Measurements from ENCODE around the gene SPOUT1. TPM values are rescaled to one million over a fixed set of nuclear protein-coding genes. Genes with fewer than 3 reads are reported as not detected.

The SPOUT1 gene
- total and polyA plus RNA-seq, 2 of the 13 experiments (the other 11 are each of a cell fraction or from before 2014, with no cell fraction given) = 39.0 to 45.8 TPM

DNA sequence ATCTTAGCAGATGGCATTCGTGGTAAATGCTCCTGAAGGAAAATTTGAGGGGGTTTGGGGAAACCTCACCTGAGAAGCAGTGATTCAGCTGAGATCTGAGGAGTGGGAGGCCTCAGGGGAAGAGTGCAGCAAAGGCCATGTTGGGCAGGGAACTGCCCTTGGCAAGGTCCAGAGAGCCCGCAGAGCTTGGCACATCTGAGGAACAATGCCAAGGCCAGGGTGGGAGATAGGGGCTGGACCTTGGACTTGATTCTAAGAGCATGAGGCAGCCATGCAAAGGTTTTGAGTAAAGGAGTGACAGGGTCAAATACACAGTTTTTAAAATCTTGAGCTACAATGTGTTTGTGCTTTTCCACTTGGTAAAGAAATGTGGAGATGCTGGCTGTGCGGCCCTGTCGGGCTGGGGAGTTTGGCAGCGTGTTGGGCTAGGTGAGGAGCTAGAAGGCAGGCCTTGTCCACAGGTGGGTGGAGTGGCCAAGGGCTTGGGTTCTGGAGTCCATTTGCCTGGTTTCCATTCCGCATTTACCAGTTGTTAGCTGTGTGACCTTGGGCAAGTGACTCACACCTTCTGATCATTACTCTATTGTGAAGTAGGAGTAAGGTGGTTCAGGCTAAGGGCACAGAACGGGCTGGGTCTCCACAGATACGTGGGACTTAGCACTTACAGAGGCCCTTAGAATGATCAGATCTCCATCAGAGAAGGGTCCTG, 36.5 kb downstream of the SPOUT1 start:
- Histone ChIP-seq H3K4me3 (replicated peaks in 1 of 3; ENCODE audit: insufficient read depth in 1 of 3, low read depth in 2 of 3, low read length in 3 of 3) (no peak overlapping the region), H3K9me3 (ENCODE audit: low read length) (no peaks in the 10 kb centered on the region), H2AFZ (ENCODE audit: low read length) (no peak overlapping the region), H3K4me2 (ENCODE audit: low read depth, low read length) (no peak overlapping the region; the same call in 1 of the 2 replicates), H3K27ac (ENCODE audit: extremely low read length, insufficient read depth, low read length) (no peak overlapping the region), H3K4me1 (ENCODE audit: insufficient read depth, low read length) (peaks cover 14% of the 10 kb centered on the region), H3K79me2 (ENCODE audit: insufficient read depth, low read length) (no peaks in the 10 kb centered on the region), H3K9ac (ENCODE audit: insufficient read depth, low read depth, low read length) (0 out of 2 replicates have a peak overlapping the region, but pooled peaks have one; percentile 22), H4K20me1 (ENCODE audit: insufficient read depth, low read length) (no peaks in the 10 kb centered on the region), H3K36me3 (replicated peaks in 1 of 2; ENCODE audit: control insufficient read depth in 1 of 2, insufficient read depth in 2 of 2, low read length in 2 of 2) (peaks cover 18 to 37% of the 10 kb centered on the region in 2 experiments), H3K27me3 (ENCODE audit: control insufficient read depth in 1 of 2, insufficient read depth in 2 of 2, low read length in 2 of 2) (no peaks in the 10 kb centered on the region)
- POLR2A ChIA-PET = no interaction called here
- WGBS (ENCODE audit: low lambda C conversion rate) = 80% methylated on average over 5 of the region's 8 CpGs
- intact Hi-C loops (cut with micrococcal nuclease; ENCODE audit: unreplicated experiment) = no loop called here
- in situ Hi-C loops (cut with HindIII; ENCODE audit: extremely low pct_ligation_motif_present, low pct_unique_long_range_greater_than_20kb) = no loop called here
- FAIRE-seq (no peak), DNase-seq (ENCODE audit: low spot score) (no peak), ATAC-seq (no peak)
- CTCF ChIA-PET (ENCODE audit: low intra/inter-chr PET ratio, low total read pairs) = no interaction called here
- BruUV-seq (replicated peaks) = no TSS peak
- TF ChIP-seq, protein P1, sequence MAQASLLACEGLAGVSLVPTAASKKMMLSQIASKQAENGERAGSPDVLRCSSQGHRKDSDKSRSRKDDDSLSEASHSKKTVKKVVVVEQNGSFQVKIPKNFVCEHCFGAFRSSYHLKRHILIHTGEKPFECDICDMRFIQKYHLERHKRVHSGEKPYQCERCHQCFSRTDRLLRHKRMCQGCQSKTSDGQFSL (CRISPR knock-in tag; IDR thresholded peaks at IDR 0.05) = no peak
- TF ChIP-seq FOSL2 (CRISPR knock-in tag; IDR thresholded peaks at IDR 0.05) (0 out of 2 replicates have a peak, but pooled peaks have one; percentile 21), ZNF768 (CRISPR knock-in tag; IDR thresholded peaks at IDR 0.05) (peak; percentile 78)

DNA sequence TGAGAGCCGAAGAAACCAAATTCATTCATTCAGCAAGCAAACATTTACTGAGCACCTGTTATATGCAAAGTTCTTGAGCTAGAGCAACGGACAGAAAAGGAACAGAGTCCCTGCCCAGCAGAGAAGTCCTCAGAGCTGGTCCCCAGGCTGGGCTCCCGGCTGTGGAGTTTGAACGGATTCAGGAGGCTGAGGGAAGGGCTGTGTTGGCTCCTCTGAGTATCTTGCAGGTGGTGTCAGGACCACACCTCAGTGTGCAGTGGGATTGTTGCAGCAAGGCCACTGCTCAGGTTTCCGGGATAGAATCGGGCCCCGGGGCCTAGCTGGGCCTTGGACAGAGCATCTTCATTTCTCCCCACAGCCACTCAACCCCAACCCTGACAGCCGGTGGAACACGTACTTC, 37.5 kb downstream of the SPOUT1 start:
- Histone ChIP-seq H3K4me1 (ENCODE audit: insufficient read depth, low read length) (peaks cover 17% of the 10 kb centered on the region), H3K4me2 (ENCODE audit: low read depth, low read length) (no peak overlapping the region), H3K79me2 (ENCODE audit: insufficient read depth, low read length) (no peaks in the 10 kb centered on the region), H3K27ac (ENCODE audit: extremely low read length, insufficient read depth, low read length) (no peak overlapping the region), H3K27me3 (ENCODE audit: control insufficient read depth in 1 of 2, insufficient read depth in 2 of 2, low read length in 2 of 2) (no peaks in the 10 kb centered on the region; a peak in 1 of 5 replicates), H3K4me3 (replicated peaks in 1 of 3; ENCODE audit: insufficient read depth in 1 of 3, low read depth in 2 of 3, low read length in 3 of 3) (no peak overlapping the region), H4K20me1 (ENCODE audit: insufficient read depth, low read length) (no peaks in the 10 kb centered on the region), H3K9me3 (ENCODE audit: low read length) (no peaks in the 10 kb centered on the region), H3K36me3 (replicated peaks in 1 of 2; ENCODE audit: control insufficient read depth in 1 of 2, insufficient read depth in 2 of 2, low read length in 2 of 2) (peaks cover 18 to 33% of the 10 kb centered on the region in 2 experiments), H2AFZ (ENCODE audit: low read length) (no peak overlapping the region), H3K9ac (ENCODE audit: insufficient read depth, low read depth, low read length) (no peak overlapping the region)
- ATAC-seq (no peak), DNase-seq (ENCODE audit: low spot score) (no peak), FAIRE-seq (no peak)
- intact Hi-C loops (cut with micrococcal nuclease; ENCODE audit: unreplicated experiment) (no loop called here), in situ Hi-C loops (cut with HindIII; ENCODE audit: extremely low pct_ligation_motif_present, low pct_unique_long_range_greater_than_20kb) (no loop called here)
- POLR2A ChIA-PET = no interaction called here
- CTCF ChIA-PET (ENCODE audit: low intra/inter-chr PET ratio, low total read pairs) = no interaction called here
- TF ChIP-seq, protein P2, sequence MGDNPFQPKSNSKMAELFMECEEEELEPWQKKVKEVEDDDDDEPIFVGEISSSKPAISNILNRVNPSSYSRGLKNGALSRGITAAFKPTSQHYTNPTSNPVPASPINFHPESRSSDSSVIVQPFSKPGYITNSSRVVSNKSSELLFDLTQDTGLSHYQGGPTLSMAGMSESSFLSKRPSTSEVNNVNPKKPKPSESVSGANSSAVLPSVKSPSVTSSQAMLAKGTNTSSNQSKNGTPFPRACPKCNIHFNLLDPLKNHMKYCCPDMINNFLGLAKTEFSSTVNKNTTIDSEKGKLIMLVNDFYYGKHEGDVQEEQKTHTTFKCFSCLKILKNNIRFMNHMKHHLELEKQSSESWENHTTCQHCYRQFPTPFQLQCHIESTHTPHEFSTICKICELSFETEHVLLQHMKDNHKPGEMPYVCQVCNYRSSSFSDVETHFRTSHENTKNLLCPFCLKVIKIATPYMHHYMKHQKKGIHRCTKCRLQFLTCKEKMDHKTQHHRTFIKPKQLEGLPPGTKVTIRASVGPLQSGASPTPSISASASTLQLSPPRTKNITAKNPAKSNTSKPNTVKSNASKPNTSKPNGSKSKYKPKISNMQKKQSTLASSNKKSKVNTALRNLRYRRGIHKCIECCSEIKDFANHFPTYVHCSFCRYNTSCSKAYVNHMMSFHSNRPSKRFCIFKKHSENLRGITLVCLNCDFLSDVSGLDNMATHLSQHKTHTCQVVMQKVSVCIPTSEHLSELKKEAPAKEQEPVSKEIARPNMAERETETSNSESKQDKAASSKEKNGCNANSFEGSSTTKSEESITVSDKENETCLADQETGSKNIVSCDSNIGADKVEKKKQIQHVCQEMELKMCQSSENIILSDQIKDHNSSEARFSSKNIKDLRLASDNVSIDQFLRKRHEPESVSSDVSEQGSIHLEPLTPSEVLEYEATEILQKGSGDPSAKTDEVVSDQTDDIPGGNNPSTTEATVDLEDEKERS (CRISPR knock-in tag; IDR thresholded peaks at IDR 0.05) = no peak
- BruUV-seq (replicated peaks) = no TSS peak
- 93% methylated on average over 2 of the region's 9 CpGs for WGBS (ENCODE audit: low lambda C conversion rate)
